ENCODE results near the gene GLT6D1. TPM values are rescaled to one million over a fixed set of nuclear protein-coding genes. Genes with fewer than 3 reads are reported as not detected.
"Not testable (repeated sequence)": the region's sequence is repeated elsewhere in the genome, so short reads cannot be mapped to it uniquely, and the experiment has no call there.

GLT6D1 gene
- total RNA-seq, 2 donors from 2014 or later, result not detected

DNA sequence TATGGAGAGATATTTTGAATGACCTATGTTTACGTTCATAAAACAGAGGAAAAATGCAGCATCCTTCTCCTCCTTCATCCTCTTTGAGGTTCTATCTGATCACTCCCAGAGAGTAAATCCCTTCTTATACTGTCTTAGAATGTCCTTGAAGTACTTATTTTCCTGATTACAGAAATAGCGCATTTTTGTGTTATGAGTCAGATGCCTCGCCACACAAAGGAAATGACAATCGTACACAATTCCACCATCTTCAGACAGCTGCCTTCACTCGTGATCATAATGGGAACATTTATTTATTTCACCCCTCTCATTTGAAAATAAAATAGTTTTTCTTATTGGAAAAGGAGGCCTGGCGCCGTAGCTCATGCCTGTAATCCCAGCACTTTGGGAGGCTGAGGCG lies 2.4 kb upstream of the GLT6D1 start:
- ATAC-seq, result no peak
- DNase-seq, result no peak
- intact Hi-C loops (cut with DNase I, micrococcal nuclease), result no loop called here

DNA sequence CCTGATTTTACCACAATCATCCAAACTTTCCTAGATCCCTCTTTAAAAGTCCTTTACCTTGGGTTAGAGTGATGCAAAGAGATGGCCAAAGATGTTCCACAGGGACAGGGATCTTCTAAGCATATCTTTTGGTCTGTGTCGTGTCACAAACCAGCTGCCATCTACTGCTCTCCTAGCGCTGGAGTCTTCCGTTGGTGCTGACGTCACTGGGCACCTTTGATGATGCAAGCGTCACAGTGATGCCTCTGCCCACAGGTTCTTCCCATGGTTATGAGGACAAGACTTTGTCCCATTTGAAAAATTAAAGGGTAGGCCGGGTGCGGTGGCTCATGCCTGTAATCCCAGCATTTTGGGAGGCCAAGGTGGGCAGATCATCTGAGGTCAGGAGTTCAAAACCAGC lies 1.7 kb upstream of the GLT6D1 start:
- ATAC-seq (no peak), DNase-seq (no peak)

DNA sequence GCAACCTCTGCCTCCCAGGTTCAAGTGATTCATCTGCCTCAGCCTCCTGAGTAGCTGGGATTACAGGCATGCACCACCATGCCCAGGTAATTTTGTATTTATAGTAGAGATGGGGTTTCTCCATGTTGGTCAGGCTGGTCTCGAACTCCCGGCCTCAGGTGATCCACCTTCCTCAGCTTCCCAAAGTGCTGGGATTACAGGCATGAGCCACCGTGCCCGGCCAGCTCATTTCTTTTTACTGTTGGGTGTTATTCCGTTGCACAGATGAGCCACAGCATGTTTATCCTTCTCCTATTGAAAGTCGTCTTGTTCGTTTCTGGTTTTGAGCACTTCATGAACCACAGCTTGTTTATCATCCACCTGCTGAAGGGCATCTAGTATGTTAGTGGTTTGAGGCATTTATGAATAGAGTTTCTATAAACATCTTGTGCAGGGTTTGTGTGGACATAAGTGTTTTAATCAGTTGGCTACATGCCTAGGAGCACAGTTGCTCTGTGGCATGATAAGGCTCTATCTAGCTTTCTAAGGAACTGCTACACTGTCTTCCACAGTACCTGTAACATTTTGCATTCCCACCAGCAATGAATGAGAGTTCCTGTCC lies 2.3 kb downstream of the GLT6D1 start:
- intact Hi-C loops (cut with DNase I, micrococcal nuclease); DNase-seq; ATAC-seq: not testable (repeated sequence)

More for the DNA sequence above, 1.7 kb upstream of the GLT6D1 start:
- intact Hi-C loops (cut with DNase I, micrococcal nuclease), result no loop called here

DNA sequence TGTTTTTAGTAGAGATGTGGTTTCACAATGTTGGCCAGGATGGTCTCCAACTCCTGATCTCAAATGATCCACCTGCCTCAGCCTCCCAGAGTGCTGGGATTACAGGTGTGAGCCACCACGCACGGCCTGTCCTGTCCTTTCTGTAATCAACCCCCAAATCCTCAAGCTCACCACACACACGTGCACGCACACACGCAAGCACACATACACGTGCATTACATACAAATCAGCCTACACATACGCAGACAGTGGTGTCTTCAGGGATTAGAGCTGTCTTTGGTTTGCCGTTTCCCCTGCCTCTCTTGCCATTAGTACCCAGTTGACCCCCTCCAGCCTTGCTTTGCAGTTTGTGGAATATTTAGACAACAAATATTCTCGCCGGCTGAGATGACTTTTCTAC lies 6.5 kb downstream of the GLT6D1 start:
- ATAC-seq (no peak), DNase-seq (no peak)
- intact Hi-C loops (cut with DNase I, micrococcal nuclease), result no loop called here

DNA sequence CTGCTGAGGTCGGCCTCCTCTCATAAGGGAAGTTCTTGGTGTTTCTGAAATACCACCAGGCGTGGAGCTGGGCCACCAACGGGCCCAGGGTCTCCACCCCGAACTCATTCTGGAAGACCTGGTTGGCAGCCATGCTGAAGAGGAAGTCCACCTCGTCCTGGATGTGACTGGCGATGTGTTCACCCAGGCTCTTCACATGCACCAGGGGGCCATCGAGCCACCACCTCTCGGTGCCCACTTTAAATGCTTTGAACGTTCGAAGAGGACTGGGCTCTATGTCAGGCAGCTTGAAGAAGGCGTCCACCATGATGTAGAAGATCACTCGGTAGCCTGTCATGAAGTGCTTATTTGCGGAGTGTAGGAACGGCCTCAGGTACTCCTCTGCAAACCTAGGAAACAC lies 15.1 kb downstream of the GLT6D1 start:
- intact Hi-C loops (cut with DNase I, micrococcal nuclease), result no loop called here

DNA sequence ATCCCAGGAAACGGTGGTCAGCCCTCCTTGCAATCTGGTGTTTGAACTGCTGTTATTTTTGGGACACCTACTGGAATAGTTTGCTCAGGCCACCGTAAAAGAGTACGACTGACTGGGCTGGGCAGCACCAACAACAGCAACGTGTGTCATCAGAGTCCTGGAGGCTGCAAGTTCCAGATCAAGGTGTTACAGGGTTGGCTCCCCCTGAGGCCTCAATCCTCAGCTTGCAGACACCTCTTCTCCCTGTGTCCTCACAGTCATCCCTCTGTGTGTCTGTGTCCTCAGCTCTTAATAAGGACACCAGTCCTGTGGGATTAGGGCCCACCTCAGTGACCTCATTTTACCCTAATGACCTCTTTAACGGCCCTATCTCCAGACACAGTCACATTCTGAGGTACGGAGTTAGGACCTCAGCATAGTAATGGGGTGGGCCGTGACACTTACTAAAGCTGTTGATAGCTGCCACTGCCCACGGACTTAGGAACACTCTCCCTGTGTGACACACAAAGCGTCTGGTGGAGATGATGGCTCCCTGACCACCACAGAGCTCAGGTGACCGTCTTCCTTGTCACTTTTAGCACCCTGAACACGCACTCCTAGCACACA lies 16.8 kb downstream of the GLT6D1 start:
- no peak for DNase-seq
- intact Hi-C loops (cut with DNase I, micrococcal nuclease), result no loop called here
- ATAC-seq, result no peak

More for the DNA sequence above, 15.1 kb downstream of the GLT6D1 start:
- no peak for DNase-seq
- ATAC-seq, result no peak

DNA sequence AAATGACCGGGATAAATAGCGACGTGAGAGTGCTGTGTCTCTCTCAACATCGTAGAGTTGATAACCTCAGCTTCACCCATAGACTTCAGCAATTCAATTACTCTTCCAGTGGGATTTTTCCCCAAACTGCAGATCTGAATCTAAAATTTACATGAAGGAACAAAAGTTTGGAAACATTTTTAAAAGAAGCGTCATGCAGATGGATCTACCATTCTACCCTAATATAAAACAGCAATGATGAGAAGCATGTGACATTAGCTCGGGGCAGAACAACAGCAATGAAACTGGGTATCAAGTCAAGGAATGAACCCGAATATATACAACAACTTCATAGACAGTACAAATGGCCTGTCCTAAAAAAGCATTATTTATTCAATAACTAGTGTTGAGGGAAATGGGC lies 18.8 kb downstream of the GLT6D1 start:
- ATAC-seq, result no peak
- intact Hi-C loops (cut with DNase I, micrococcal nuclease), result no loop called here

DNA sequence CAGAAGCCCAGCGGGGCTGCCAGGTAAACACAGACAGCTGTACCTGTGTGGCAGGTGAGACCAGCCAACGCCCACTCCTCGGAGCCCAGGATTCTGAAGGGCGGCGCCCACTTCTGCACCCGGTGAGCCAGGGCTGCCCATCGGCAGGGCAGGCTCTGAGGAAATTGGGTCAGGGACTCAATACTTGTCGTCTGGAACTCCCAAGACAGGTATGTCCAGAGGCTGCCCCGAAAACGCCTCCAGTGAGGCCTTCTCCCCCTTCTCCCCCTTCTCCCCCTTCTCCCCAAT lies 19.8 kb downstream of the GLT6D1 start:
- no peak for ATAC-seq
- intact Hi-C loops (cut with DNase I, micrococcal nuclease), result no loop called here
- no peak for DNase-seq

More for the DNA sequence above, 18.8 kb downstream of the GLT6D1 start:
- no peak for DNase-seq

DNA sequence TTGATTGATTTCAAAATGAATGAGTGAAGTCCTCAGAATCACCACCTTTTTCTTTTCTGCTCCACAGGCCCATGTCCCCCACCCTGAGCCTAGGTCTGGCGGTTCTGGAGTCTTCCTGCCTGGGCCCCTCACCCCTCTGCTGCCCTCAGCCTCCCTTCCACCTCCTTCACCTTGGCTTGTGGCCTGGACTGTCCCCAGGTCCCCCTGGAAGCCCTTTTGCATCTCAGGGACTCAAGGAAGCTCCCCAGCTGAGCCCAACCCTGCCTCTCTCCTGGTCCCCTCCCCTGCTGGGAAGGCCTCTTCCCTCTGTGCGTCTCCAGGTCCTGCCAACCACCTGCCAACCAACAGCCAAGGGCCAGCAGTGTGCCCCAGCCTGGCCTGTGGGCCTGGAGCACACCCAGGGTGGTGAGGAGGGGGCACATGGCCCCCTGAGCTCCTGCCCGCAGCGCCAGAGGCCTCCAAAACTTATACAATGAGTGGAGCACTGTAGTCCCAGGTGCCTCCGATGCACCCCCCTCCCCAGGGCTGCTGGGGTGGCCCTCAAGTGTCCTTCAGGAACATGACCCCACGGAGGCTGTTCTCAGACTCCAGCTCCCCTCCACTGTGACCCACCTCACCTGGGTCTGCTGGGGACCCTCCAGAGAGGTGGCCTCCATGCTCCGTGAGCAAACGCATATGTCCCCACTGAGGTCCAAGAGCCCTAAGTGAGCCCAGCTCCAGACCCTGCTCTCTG lies 20.3 kb downstream of the GLT6D1 start:
- ATAC-seq (no peak), DNase-seq (no peak)
- intact Hi-C loops (cut with DNase I, micrococcal nuclease), result no loop called here

DNA sequence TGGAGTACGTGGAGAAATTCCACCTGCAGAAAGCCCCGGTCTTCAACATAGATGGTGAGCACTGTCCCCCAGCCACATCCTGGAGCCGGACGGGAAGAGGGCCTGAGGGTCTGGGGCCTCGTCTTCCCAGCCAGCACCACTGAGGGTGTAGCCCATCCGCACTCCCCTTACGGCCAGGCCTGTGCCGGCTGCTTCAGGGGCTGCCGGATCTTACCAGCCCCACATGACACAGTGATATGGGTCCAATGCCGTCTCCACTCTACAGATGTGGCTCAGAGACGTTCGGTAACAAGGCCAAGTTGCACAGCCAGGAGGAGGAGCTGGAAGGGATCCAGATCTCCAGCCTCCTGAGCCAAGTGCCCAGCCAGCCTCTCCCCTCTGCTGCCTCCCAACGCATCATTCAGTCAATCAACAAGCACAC lies 21.3 kb downstream of the GLT6D1 start:
- DNase-seq, result no peak
- intact Hi-C loops (cut with DNase I, micrococcal nuclease), result no loop called here
- no peak for ATAC-seq

DNA sequence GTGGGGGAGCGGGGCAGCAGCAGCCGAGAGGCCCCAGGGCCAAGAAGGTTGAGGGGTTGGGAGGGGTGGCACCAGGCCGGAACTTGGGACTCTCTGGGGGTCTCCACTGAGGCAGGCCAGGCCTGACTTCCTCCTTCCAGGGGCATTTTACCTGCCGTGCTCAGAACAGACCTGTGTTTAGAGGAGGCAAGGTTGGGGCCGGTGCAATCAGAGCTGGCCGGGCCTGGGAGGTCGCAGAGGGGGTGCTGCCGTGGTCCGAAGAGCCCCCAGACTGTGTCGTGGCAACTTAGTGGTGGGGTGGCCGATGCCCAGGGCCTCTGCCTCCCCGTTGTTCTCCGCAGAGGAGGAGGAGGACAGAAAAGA lies 21.8 kb downstream of the GLT6D1 start:
- DNase-seq, result no peak
- intact Hi-C loops (cut with DNase I, micrococcal nuclease), result no loop called here

DNA sequence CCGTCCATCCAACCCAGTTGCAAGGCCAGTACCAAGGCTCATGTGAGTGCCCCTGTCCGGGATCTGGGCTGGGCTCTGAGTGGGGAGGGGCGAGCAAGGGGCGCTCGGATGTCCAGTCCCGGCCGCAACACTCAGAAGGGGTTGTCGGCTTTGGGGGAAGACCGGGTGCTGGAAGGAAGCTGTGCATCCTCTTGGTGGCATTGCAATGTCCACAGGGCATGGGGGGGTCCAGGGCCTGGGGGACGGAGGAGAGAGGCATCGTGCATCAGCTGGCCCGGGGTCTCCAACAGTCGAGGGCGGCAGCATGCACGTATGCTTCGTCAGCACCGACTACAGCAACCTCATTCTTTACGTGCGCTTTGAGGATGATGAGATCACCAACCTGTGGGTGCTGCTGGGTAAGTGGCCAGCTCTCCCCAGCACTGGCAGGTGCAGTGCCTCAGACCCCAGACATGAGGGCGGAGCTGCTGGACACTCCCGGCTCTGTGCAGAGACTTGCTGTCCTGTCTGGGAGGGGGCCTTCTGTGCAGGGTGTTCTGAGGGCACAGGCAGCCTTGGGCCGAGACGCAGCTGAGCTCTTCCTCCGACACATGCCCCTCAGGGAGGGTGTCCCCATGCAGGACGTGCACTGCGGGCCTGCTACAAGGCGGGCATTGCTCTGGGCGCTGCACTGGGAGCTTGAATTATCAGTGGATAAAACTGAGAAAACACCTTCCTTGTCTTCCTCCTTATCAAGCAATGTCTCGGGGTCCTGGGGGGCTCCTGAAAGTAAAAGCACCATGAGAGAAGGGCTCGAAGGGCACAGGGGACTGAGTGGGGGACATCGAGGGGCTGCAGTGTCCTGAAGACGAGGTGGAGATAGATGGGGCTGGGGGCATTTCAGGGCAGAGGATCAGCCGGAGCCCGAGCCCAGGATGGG lies 22.5 kb downstream of the GLT6D1 start:
- ATAC-seq (no peak), DNase-seq (no peak)
- intact Hi-C loops (cut with DNase I, micrococcal nuclease), result no loop called here

More for the DNA sequence above, 21.8 kb downstream of the GLT6D1 start:
- no peak for ATAC-seq

DNA sequence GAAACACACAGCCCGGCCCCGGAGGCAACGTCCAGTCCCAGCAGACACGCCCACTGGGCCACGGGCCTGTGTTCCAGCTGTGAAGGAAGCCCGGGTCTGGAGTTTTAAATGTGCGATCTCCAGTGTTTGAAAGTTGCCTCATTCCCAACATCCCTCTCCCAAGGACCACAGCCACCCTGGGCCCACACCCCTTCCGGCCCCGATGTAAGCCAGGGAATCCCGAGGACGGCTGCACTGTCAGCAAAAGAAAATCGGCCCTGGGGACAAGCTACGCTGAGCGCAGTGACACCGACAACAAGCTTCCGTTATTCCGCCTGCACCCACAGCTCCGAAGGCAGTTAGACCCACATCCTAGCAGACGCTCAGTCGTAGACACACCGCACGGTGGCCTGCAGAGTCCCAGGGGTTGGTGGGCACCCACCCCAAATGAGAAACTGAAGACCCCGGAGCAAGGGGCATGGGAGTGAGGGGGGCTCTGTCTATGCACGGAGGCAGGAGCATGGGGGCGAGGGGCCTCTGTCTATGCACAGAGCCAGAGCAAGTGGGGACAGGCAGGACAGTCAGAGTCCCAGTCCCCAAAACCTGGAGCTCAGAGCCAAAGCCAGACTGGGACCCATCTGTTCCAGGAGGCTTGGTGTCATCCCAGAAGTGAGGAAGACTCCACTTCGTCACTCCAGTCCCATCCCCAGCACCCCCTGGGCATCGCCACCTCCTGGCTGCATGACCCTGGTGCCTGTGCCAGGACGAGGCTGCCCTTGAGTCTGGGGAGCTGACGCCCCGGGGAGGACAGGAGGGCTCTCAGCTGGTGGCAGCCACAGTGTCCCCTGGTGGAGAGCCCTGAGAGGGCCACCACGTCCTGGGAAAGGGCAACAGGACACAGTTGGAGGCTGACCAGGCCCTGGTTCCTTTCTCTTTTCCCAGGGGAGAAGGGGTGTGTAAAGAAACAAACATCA lies 23.4 kb downstream of the GLT6D1 start:
- no peak for DNase-seq
- intact Hi-C loops (cut with DNase I, micrococcal nuclease), result no loop called here
- ATAC-seq, result no peak

DNA sequence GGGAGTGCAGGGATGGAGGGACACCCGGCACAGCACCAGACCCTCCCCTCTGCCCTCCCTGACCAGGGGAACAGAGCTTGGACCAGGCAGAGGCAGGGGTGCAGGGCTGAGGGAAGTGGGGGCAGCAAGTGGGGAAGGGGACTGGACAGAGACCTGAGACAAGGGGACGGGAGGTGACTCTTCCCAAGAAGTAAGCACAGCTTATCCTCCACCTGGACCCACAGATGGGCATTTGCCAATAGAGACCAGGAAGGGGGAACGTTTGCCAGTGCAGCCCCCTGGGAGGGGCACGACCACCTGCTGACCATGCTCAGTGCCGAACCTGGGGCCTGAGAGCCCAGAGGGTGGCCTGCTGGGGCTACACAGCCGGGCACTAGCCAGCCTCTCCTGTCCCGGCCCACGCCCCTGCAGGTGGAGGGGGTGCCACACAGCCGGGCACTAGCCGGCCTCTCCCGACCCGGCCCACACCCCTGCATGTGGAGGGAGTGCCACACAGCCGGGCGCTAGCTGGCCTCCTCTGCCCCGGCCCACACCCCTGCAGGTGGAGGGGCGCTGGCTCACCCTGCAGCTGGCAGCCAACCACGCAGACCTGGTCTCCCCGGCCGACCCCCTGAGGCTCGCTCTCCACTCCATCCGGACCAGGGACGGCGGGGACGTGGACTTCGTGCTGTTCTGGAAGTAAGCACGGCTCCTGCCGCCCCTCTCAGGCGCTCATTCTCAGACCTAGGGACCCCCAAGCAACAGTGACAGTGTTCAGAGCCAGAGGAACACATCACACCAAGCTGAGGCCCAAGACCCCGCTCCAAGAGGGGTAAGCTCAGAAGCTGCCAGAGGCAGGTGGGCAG lies 24.3 kb downstream of the GLT6D1 start:
- DNase-seq (no peak), ATAC-seq (no peak)
- intact Hi-C loops (cut with DNase I, micrococcal nuclease), result no loop called here

DNA sequence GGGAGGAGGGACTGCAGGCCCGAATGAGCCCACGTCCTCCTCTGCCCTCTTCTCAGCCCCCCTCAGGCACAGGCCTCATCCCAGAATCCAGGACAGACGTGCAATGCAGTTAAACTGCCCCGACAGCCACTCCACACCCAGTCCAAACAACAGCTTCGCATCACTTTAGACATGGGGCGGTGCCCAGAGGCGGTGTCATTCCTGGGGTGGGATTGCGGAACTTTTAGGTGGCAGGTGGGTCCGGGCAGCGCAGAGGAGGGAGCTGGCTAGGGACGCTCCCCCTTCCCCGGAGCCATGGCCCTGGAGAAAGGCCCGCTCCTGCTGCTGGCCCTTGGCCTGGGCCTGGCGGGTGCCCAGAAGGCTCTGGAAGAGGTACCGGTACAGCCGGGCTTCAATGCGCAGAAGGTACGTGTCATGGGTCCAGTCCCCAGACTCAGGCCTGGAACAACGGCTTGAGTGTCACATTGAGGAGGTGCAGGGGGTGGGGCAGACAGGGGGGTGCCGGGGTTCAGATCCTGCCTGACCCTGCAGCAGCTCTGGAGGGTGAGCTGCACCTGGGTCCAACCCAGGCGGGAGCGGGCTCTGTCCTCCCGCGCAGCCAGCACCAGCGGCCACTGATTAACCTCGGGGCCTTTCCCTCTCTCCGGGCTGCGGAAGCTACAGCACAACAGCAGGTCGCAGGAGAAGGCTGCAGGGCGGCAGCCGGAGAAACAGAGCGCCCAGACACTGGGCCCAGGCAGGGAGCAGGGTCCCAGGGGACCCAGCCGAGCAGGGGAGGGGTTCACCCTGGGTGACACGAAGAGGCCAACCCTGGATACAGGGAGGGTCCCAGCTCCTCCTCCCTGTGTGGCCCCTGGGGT lies 25.2 kb downstream of the GLT6D1 start:
- DNase-seq (no peak), ATAC-seq (no peak)
- intact Hi-C loops (cut with DNase I, micrococcal nuclease), result no loop called here

DNA sequence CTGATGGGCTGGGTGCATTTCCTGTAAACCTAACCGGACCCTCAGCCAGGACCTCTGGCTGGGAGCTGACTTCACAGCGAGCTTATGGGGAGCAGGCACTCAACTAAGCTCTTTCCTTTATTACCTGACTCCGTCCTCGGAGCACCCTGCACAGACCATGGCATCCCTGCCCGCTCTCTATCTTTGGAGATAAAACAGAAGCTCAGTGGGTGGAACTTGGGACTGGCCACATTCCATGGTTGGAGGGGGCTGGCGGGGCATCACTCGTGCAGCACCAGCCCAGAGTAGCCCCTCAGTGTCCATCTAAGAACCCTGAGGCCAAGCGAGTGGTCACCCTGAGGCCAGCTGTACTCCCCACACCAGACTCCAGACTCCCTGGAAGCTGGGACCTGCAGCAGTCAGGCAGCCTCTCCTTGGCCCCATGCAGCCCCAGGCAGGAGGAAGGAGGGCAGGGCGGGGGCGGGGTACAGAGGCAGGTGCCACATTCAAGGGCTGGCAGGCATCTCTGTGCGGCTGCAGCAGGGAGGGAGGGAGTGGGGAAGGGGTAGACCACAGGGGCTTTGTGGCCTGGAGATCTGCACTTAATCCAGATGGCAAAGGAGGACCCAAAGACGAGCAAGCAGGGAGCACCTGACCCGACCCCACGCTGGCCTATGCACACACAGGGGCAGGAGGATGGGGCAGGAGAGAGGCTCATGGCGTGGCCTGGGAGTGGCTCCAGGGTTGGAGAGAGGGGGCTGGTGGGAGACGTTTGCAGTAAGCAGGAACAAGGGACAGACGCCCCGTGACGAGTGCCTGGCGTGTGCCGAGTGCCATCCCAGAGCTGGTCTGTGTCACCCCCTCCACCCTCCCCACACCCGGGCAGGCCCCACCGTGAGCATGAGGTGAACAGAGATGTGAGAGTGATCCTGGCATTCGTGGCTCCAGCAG lies 26.1 kb downstream of the GLT6D1 start:
- DNase-seq (no peak), ATAC-seq (no peak)
- intact Hi-C loops (cut with DNase I, micrococcal nuclease), result no loop called here
